PC-9 (cell line): ENCODE measurements around the gene R3HDM2. TPM values are rescaled to one million over a fixed set of nuclear protein-coding genes. Genes with fewer than 3 reads are reported as not detected.

Source experiments
- BruUV-seq: library from RNA; stranded (reverse); fragments of 400-500 nt; replicated peaks from 2 replicates; lab custom pipeline; 2021; lab: Mats Ljungman, UMichigan
- CTCF ChIA-PET: fragments of 300-600 bp; sonication (Branson Sonifier 250); formaldehyde crosslinking; loops from one replicate; lab custom pipeline; 2022; ENCODE audit warnings: antibody characterized with exemption; lab: Charles Lee
- POLR2A ChIA-PET: fragments of 300-600 bp; sonication (Branson Sonifier 250); formaldehyde crosslinking; loops from one replicate; lab custom pipeline; 2022; ENCODE audit warnings: antibody characterized with exemption; ENCODE audit not compliant: unreplicated experiment; lab: Charles Lee
- DNase-seq, 2 experiments: peaks; one replicate each; pipeline versions ENCODE4 v3.0.0 to v3.0.0-alpha.2; 2015 to 2022; ENCODE audit warnings: mixed read lengths in 1 of 2
- H2AFZ ChIP-seq: fragments of 200-600 bp; sonication (generic); 2 replicates; pipeline ENCODE4 v1.8.1; 2017; ENCODE audit warnings: antibody characterized with exemption
- H3F3A ChIP-seq: fragments of 200-600 bp; sonication (generic); 2 replicates; pipeline ENCODE4 v1.8.1; 2017; ENCODE audit warnings: antibody characterized with exemption, mild to moderate bottlenecking, low read depth; ENCODE audit not compliant: insufficient read depth
- H3K27ac ChIP-seq: fragments of 200-600 bp; sonication (generic); 2 replicates; pipeline ENCODE4 v1.6.1; 2016; ENCODE audit warnings: mixed run types
- H3K27me3 ChIP-seq: fragments of 200-600 bp; sonication (generic); 2 replicates; pipeline ENCODE4 v1.6.1; 2016; ENCODE audit warnings: low read depth, mixed run types; ENCODE audit not compliant: insufficient read depth
- H3K36me3 ChIP-seq: fragments of 200-600 bp; sonication (generic); 2 replicates; pipeline ENCODE4 v1.6.1; 2016; ENCODE audit warnings: low read depth, mixed run types
- H3K4me1 ChIP-seq: fragments of 200-600 bp; sonication (generic); replicated peaks from 2 replicates; pipeline ENCODE4 v1.6.1; 2016; ENCODE audit warnings: mixed run types; ENCODE audit not compliant: insufficient read depth
- H3K4me2 ChIP-seq: fragments of 200-600 bp; sonication (generic); 2 replicates; pipeline ENCODE4 v1.6.1; 2017; ENCODE audit warnings: mixed run types
- H3K4me3 ChIP-seq: fragments of 200-600 bp; sonication (generic); 2 replicates; pipeline ENCODE4 v1.6.1; 2016; ENCODE audit warnings: mixed run types
- H3K79me2 ChIP-seq: fragments of 200-600 bp; sonication (generic); 2 replicates; pipeline ENCODE4 v1.6.1; 2017; ENCODE audit warnings: low read depth, mixed run types
- H3K9me2 ChIP-seq: fragments of 200-600 bp; sonication (generic); 2 replicates; pipeline ENCODE4 v1.8.1; 2017; ENCODE audit warnings: mild to moderate bottlenecking; ENCODE audit not compliant: insufficient read depth
- H3K9me3 ChIP-seq: fragments of 200-600 bp; sonication (generic); 2 replicates; pipeline ENCODE4 v1.8.1; 2016; ENCODE audit warnings: low read depth; ENCODE audit not compliant: insufficient read depth
- H4K20me1 ChIP-seq: fragments of 200-600 bp; sonication (generic); 2 replicates; pipeline ENCODE4 v1.8.1; 2017; ENCODE audit not compliant: insufficient read depth
- CTCF ChIP-seq: fragments of 200-600 bp; sonication (generic); conservative IDR thresholded peaks from 2 replicates; pipeline ENCODE4 v1.6.1; 2017; ENCODE audit warnings: mixed run types, antibody characterized with exemption, mild to moderate bottlenecking, moderate library complexity
- EZH2 ChIP-seq: fragments of 200-600 bp; sonication (generic); IDR thresholded peaks from 2 replicates; pipeline ENCODE4 v1.8.0; 2017; ENCODE audit warnings: antibody characterized with exemption, low read depth
- intact Hi-C: fragments of 100-400 bp; cut with micrococcal nuclease; formaldehyde crosslinking; loops from one replicate; pipeline ENCODE4 v1.10.0; 2022; ENCODE audit not compliant: unreplicated experiment
- total RNA-seq: library from RNA; stranded (reverse); gene quantifications from 2 replicates; pipeline ENCODE4 v1.2.3, GENCODE V29; 2021

The R3HDM2 gene
- total RNA-seq, 1 experiment from 2014 or later = 65.1 TPM

- Histone ChIP-seq H3K4me2 (no peak overlapping the region), H3K4me3 (no peak overlapping the region), H4K20me1 (no peaks in the 10 kb centered on the region), H2AFZ (no peak overlapping the region), H3K4me1 (peaks cover 6% of the 10 kb centered on the region; the same call in 1 of the 2 replicates), H3K27me3 (peaks cover 88% of the 10 kb centered on the region), H3K27ac (no peak overlapping the region), H3K9me3 (no peaks in the 10 kb centered on the region), H3K79me2 (no peaks in the 10 kb centered on the region), H3F3A (no peaks in the 10 kb centered on the region), H3K9me2 (no peaks in the 10 kb centered on the region), H3K36me3 (no peaks in the 10 kb centered on the region)
- ChIA-PET POLR2A (no interaction called here), CTCF (no interaction called here)
- intact Hi-C loops = no loop called here
- BruUV-seq = no TSS peak
- no peak for DNase-seq
- TF ChIP-seq EZH2 (no peak), CTCF (no peak)
Observed at GRCh38 chr12:57465747-57466505, 35.1 kb upstream of the R3HDM2 start.

- H3K36me3 ChIP-seq = no peaks in the 10 kb centered on the region
- H3K9me3 ChIP-seq = no peaks in the 10 kb centered on the region
- no peak overlapping the region for H3K4me2 ChIP-seq
- BruUV-seq = no TSS peak
- H4K20me1 ChIP-seq = no peaks in the 10 kb centered on the region
- peaks cover 88% of the 10 kb centered on the region for H3K27me3 ChIP-seq
- POLR2A ChIA-PET = no interaction called here
- CTCF ChIA-PET = no interaction called here
- peaks cover 8% of the 10 kb centered on the region; the same call in 1 of the 2 replicates for H3K4me1 ChIP-seq
- intact Hi-C loops = no loop called here
- DNase-seq = no peak
- TF ChIP-seq EZH2 (no peak), CTCF (no peak)
- no peak overlapping the region for H3K27ac ChIP-seq
- no peaks in the 10 kb centered on the region for H3K9me2 ChIP-seq
- no peak overlapping the region for H3K4me3 ChIP-seq
- H3K79me2 ChIP-seq = no peaks in the 10 kb centered on the region
- no peak overlapping the region for H2AFZ ChIP-seq
- no peaks in the 10 kb centered on the region for H3F3A ChIP-seq
Observed at GRCh38 chr12:57465030-57465746, 34.3 kb upstream of the R3HDM2 start.

- H4K20me1 ChIP-seq = no peaks in the 10 kb centered on the region
- H2AFZ ChIP-seq = no peak overlapping the region
- H3F3A ChIP-seq = no peaks in the 10 kb centered on the region
- peaks cover 8% of the 10 kb centered on the region; the same call in 1 of the 2 replicates for H3K4me1 ChIP-seq
- ChIA-PET CTCF (no interaction called here), POLR2A (no interaction called here)
- TF ChIP-seq EZH2 (no peak), CTCF (no peak)
- DNase-seq = no peak
- H3K36me3 ChIP-seq = no peaks in the 10 kb centered on the region
- H3K4me3 ChIP-seq = no peak overlapping the region
- no TSS peak for BruUV-seq
- no peaks in the 10 kb centered on the region for H3K79me2 ChIP-seq
- H3K4me2 ChIP-seq = no peak overlapping the region
- intact Hi-C loops = loop anchor here (5.0 kb wide), 1 partner anchor 168 kb away; the partner anchor contains the start of gene B4GALNT1
- H3K9me2 ChIP-seq = no peaks in the 10 kb centered on the region
- peaks cover 83% of the 10 kb centered on the region for H3K27me3 ChIP-seq
- no peaks in the 10 kb centered on the region for H3K9me3 ChIP-seq
- no peak overlapping the region for H3K27ac ChIP-seq
Observed at GRCh38 chr12:57464569-57464968, 33.7 kb upstream of the R3HDM2 start.
